PC-9 (cell line): ENCODE measurements around the gene SMPD3.

Source experiments
- CTCF ChIP-seq: fragments of 200-600 bp; sonication (generic); conservative IDR thresholded peaks from 2 replicates; pipeline ENCODE4 v1.6.1; 2017; ENCODE audit warnings: mixed run types, antibody characterized with exemption, mild to moderate bottlenecking, moderate library complexity
- EZH2 ChIP-seq: fragments of 200-600 bp; sonication (generic); IDR thresholded peaks from 2 replicates; pipeline ENCODE4 v1.8.0; 2017; ENCODE audit warnings: antibody characterized with exemption, low read depth

DNA sequence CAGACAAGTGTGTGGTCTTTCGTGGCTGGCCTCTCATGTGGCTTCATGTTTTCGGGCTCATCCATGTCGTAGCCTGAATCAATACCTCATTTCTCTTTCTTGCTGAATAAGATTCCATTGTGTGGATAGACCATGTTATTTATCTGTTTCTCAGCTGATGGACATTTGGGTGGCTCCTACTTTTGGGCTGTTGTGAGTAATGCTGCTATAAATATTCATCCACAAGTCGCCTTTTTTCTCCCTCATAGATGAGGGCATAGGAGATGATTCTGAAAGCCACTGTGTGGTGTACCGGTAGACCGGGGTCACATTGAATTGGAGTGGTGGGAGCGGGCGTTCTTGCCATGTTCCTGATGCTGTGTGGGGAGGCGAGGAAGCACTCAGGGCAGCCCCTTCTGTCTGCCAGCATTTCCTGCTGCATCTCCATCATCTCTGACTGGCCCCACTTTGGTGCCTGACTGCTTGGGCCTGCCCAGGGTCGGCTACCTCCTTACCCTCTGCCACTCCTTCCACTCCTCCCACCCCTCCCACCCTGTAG is 97.4 kb downstream of the SMPD3 start:
- TF ChIP-seq CTCF (no peak), EZH2 (no peak)
